ENCODE measurements around the gene PLCB4. TPM values are rescaled to one million over a fixed set of nuclear protein-coding genes. Genes with fewer than 3 reads are reported as not detected.
A peak's percentile ranks its signal among the peaks of the same experiment; 100 is the strongest.

Gene PLCB4
- polyA plus RNA-seq, 4 donors, result 13.5 to 15.1 (median 14.4) TPM

GRCh38 chr20:9300534-9300933, 231.6 kb downstream of the PLCB4 start:
- no peak for DNase-seq (ENCODE audit: low read depth in 4 of 4, low spot score in 2 of 4)

- no peak for DNase-seq (ENCODE audit: low read depth in 4 of 4, low spot score in 2 of 4)
These were observed 232.5 kb downstream of the PLCB4 start for GRCh38 chr20:9301129-9302090.

- no peak for DNase-seq (ENCODE audit: low read depth in 4 of 4, low spot score in 2 of 4)
These were observed 233.2 kb downstream of the PLCB4 start for GRCh38 chr20:9302091-9302462.

GRCh38 chr20:9306521-9306920, 237.6 kb downstream of the PLCB4 start:
- DNase-seq (ENCODE audit: low read depth in 4 of 4, low spot score in 2 of 4), result no peak

- no peak for DNase-seq (ENCODE audit: low read depth in 4 of 4, low spot score in 2 of 4)
These were observed 239.2 kb downstream of the PLCB4 start for GRCh38 chr20:9308056-9308455.

- DNase-seq (ENCODE audit: low read depth in 4 of 4, low spot score in 2 of 4), result no peak
These were observed 242.2 kb downstream of the PLCB4 start for GRCh38 chr20:9311132-9311531.

GRCh38 chr20:9319687-9320384, 250.9 kb downstream of the PLCB4 start:
- DNase-seq (ENCODE audit: low read depth in 4 of 4, low spot score in 2 of 4), result no peak

GRCh38 chr20:9321007-9321406, 252.1 kb downstream of the PLCB4 start:
- no peak for DNase-seq (ENCODE audit: low read depth in 4 of 4, low spot score in 2 of 4)

GRCh38 chr20:9322661-9323060, 253.8 kb downstream of the PLCB4 start:
- no peak for DNase-seq (ENCODE audit: low read depth in 4 of 4, low spot score in 2 of 4)

GRCh38 chr20:9323622-9324021, 254.7 kb downstream of the PLCB4 start:
- DNase-seq (ENCODE audit: low read depth in 4 of 4, low spot score in 2 of 4), result no peak

GRCh38 chr20:9329355-9330101, 260.6 kb downstream of the PLCB4 start:
- no peak for DNase-seq (ENCODE audit: low read depth in 4 of 4, low spot score in 2 of 4)

GRCh38 chr20:9330151-9330550, 261.3 kb downstream of the PLCB4 start:
- DNase-seq (ENCODE audit: low read depth in 4 of 4, low spot score in 2 of 4), result no peak

- no peak for DNase-seq (ENCODE audit: low read depth in 4 of 4, low spot score in 2 of 4)
These were observed 263.0 kb downstream of the PLCB4 start for GRCh38 chr20:9331707-9332435.

GRCh38 chr20:9332791-9333479, 264.0 kb downstream of the PLCB4 start:
- no peak for DNase-seq (ENCODE audit: low read depth in 4 of 4, low spot score in 2 of 4)

GRCh38 chr20:9334866-9335265, 266.0 kb downstream of the PLCB4 start:
- DNase-seq (ENCODE audit: low read depth in 4 of 4, low spot score in 2 of 4), result no peak

GRCh38 chr20:9338101-9338500, 269.2 kb downstream of the PLCB4 start:
- no peak for DNase-seq (ENCODE audit: low read depth in 4 of 4, low spot score in 2 of 4)

- DNase-seq (ENCODE audit: low read depth in 4 of 4, low spot score in 2 of 4), result no peak
These were observed 270.8 kb downstream of the PLCB4 start for GRCh38 chr20:9339708-9340107.

- DNase-seq (ENCODE audit: low read depth in 4 of 4, low spot score in 2 of 4), result no peak
These were observed 273.8 kb downstream of the PLCB4 start for GRCh38 chr20:9342651-9343050.

- DNase-seq (ENCODE audit: low read depth in 4 of 4, low spot score in 2 of 4), result peak in 1 of 4 donors; percentile 27
These were observed 275.4 kb downstream of the PLCB4 start for GRCh38 chr20:9344083-9344920.
